Upper lobe of right lung (tissue), 1 donor: ENCODE data around the gene CMKLR1. TPM values are rescaled to one million over a fixed set of nuclear protein-coding genes. Genes with fewer than 3 reads are reported as not detected.

Experiments
- ATAC-seq: fragments of 200-7000 bp; cut with Tn5 transposase; one replicate; pipeline ENCODE4 v1.9.1; 2020; ENCODE audit warnings: mild to moderate bottlenecking, moderate library complexity
- DNase-seq: peaks from one replicate; pipeline ENCODE4 v3.0.0-alpha.2; 2020
- H3K27ac ChIP-seq: fragments of 200-600 bp; one replicate; pipeline ENCODE4 v1.8.0; 2022
- H3K27me3 ChIP-seq: fragments of 200-600 bp; one replicate; pipeline ENCODE4 v1.8.0; 2022; ENCODE audit warnings: mild to moderate bottlenecking
- H3K36me3 ChIP-seq: fragments of 200-600 bp; one replicate; pipeline ENCODE4 v1.8.0; 2022
- H3K4me1 ChIP-seq: fragments of 200-600 bp; one replicate; pipeline ENCODE4 v1.8.0; 2022
- H3K4me3 ChIP-seq: fragments of 200-600 bp; one replicate; pipeline ENCODE4 v1.8.0; 2022; ENCODE audit warnings: mild to moderate bottlenecking
- H3K9me3 ChIP-seq: fragments of 200-600 bp; one replicate; pipeline ENCODE4 v1.8.0; 2022
- CTCF ChIP-seq: fragments of 200-600 bp; IDR thresholded peaks from one replicate; pipeline ENCODE4 v1.8.0; 2022; ENCODE audit warnings: antibody characterized with exemption
- intact Hi-C: fragments of 100-400 bp; cut with DNase I; formaldehyde crosslinking; loops from one replicate; pipeline ENCODE4 v1.11.0; 2022
- total RNA-seq: library from RNA; stranded (reverse); fragmentation: NEBNext Ultra II Directional; extraction: Animal tissue kit (Norgen Biotek cat#: 25700); gene quantifications from one replicate; pipeline ENCODE4 v1.2.1, GENCODE V29; 2021
- donor health status: DM: no; HTN: yes; CAD: no; lungs with severe emphysema.

CMKLR1 gene
- total RNA-seq, 1 donor from 2014 or later: 29.1 TPM

- intact Hi-C loops: no loop called here
- Histone ChIP-seq H3K9me3 (no peaks in the 10 kb centered on the region), H3K4me1 (no peaks in the 10 kb centered on the region), H3K27ac (no peak overlapping the region), H3K27me3 (no peaks in the 10 kb centered on the region), H3K4me3 (no peak overlapping the region), H3K36me3 (no peaks in the 10 kb centered on the region)
- TF ChIP-seq CTCF: no peak
- no peak for DNase-seq
- no peak for ATAC-seq
Measured at GRCh38 chr12:108363165-108363564, 24.1 kb upstream of the CMKLR1 start.

- no peak for DNase-seq
- Histone ChIP-seq H3K27me3 (no peaks in the 10 kb centered on the region), H3K9me3 (no peaks in the 10 kb centered on the region), H3K4me1 (no peaks in the 10 kb centered on the region), H3K36me3 (no peaks in the 10 kb centered on the region), H3K27ac (no peak overlapping the region), H3K4me3 (no peak overlapping the region)
- no peak for ATAC-seq
- intact Hi-C loops: no loop called here
- TF ChIP-seq CTCF: no peak
Measured at GRCh38 chr12:108361606-108362005, 22.5 kb upstream of the CMKLR1 start.

- H3K9me3 ChIP-seq: no peaks in the 10 kb centered on the region
- ATAC-seq (no peak), DNase-seq (no peak)
- no peaks in the 10 kb centered on the region for H3K27me3 ChIP-seq
- no peak overlapping the region for H3K4me3 ChIP-seq
- H3K27ac ChIP-seq: no peak overlapping the region
- no peaks in the 10 kb centered on the region for H3K36me3 ChIP-seq
- no peaks in the 10 kb centered on the region for H3K4me1 ChIP-seq
- no peak for TF ChIP-seq CTCF
- intact Hi-C loops: no loop called here
Measured at GRCh38 chr12:108360487-108360886, 21.4 kb upstream of the CMKLR1 start.

GRCh38 chr12:108360057-108360456, 20.9 kb upstream of the CMKLR1 start:
- ATAC-seq (no peak), DNase-seq (no peak)
- no peak for TF ChIP-seq CTCF
- Histone ChIP-seq H3K4me1 (no peaks in the 10 kb centered on the region), H3K27ac (no peak overlapping the region), H3K27me3 (no peaks in the 10 kb centered on the region), H3K36me3 (no peaks in the 10 kb centered on the region), H3K9me3 (no peaks in the 10 kb centered on the region), H3K4me3 (no peak overlapping the region)
- intact Hi-C loops: no loop called here

GRCh38 chr12:108358580-108358965, 19.5 kb upstream of the CMKLR1 start:
- Histone ChIP-seq H3K27me3 (no peaks in the 10 kb centered on the region), H3K9me3 (no peaks in the 10 kb centered on the region), H3K4me3 (no peak overlapping the region), H3K27ac (no peak overlapping the region), H3K36me3 (no peaks in the 10 kb centered on the region), H3K4me1 (no peaks in the 10 kb centered on the region)
- no peak for ATAC-seq
- DNase-seq: no peak
- intact Hi-C loops: no loop called here
- no peak for TF ChIP-seq CTCF

- TF ChIP-seq CTCF: no peak
Measured at GRCh38 chr12:108357834-108358579, 18.9 kb upstream of the CMKLR1 start.

More at GRCh38 chr12:108357834-108358579, 18.9 kb upstream of the CMKLR1 start:
- Histone ChIP-seq H3K9me3 (no peaks in the 10 kb centered on the region), H3K4me3 (no peak overlapping the region), H3K27me3 (no peaks in the 10 kb centered on the region), H3K36me3 (no peaks in the 10 kb centered on the region), H3K4me1 (no peaks in the 10 kb centered on the region), H3K27ac (no peak overlapping the region)
- ATAC-seq (no peak), DNase-seq (no peak)
- intact Hi-C loops: no loop called here
